Right ventricle myocardium superior (tissue), 1 donor: Measurements from ENCODE around the gene CFAP74. TPM values are rescaled to one million over a fixed set of nuclear protein-coding genes. Genes with fewer than 3 reads are reported as not detected.

Experiments used
- ATAC-seq: fragments of 200-7000 bp; cut with Tn5 transposase; one replicate; pipeline ENCODE4 v1.9.1; 2020; ENCODE audit warnings: mild to moderate bottlenecking; ENCODE audit not compliant: poor library complexity
- DNase-seq: peaks from one replicate; pipeline ENCODE4 v3.0.0-alpha.2; 2020
- intact Hi-C: fragments of 100-400 bp; cut with DNase I; formaldehyde crosslinking; loops from one replicate; pipeline ENCODE4 v1.11.2; 2022
- long read RNA-seq: library from polyadenylated mRNA; unstranded; transcript quantifications from one replicate; pipeline ENCODE4 v2.0.0, GENCODE V29; 2021
- total RNA-seq: library from RNA; stranded (reverse); fragmentation: NEBNext Ultra II Directional; extraction: Animal tissue kit (Norgen Biotek cat#: 25700); gene quantifications from one replicate; pipeline ENCODE4 v1.2.1, GENCODE V29; 2021
- donor health status: DM: no; HTN: yes; CAD: no; lungs with severe emphysema.

The CFAP74 gene
- not detected for total RNA-seq
- long read RNA-seq, result 0 reads

- intact Hi-C loops, result no loop called here
- ATAC-seq, result peak; percentile 27
Observed at GRCh38 chr1:2003541-2004131, at the start of gene CFAP74. Gene CFAP74, minus strand, starts transcription at chr1:2003786. Its CDS starts 12,830 bp downstream, at chr1:1990956.

GRCh38 chr1:2053217-2053616 is 49.6 kb upstream of the CFAP74 start:
- intact Hi-C loops, result no loop called here
- DNase-seq (no peak), ATAC-seq (no peak)

More at GRCh38 chr1:2003541-2004131, at the start of gene CFAP74:
- DNase-seq, result no peak

GRCh38 chr1:2052756-2053155 is 49.2 kb upstream of the CFAP74 start:
- intact Hi-C loops, result no loop called here
- ATAC-seq (no peak), DNase-seq (no peak)

- intact Hi-C loops, result no loop called here
- ATAC-seq (no peak), DNase-seq (no peak)
Observed at GRCh38 chr1:2052054-2052679, 48.6 kb upstream of the CFAP74 start.

GRCh38 chr1:2050793-2051682 is 47.5 kb upstream of the CFAP74 start:
- intact Hi-C loops, result no loop called here
- ATAC-seq (no peak), DNase-seq (no peak)

GRCh38 chr1:2050461-2050792 is 46.8 kb upstream of the CFAP74 start:
- ATAC-seq, result no peak
- intact Hi-C loops, result no loop called here

GRCh38 chr1:2049718-2050431 is 46.3 kb upstream of the CFAP74 start, which contains the start of gene PRKCZ:
Gene PRKCZ, plus strand, starts transcription at chr1:2050411. Its CDS starts 220 bp downstream, at chr1:2050631.
- intact Hi-C loops, result no loop called here
- ATAC-seq (peak; percentile 93), DNase-seq (peak; percentile 89)

More at GRCh38 chr1:2050461-2050792, 46.8 kb upstream of the CFAP74 start:
- no peak for DNase-seq

GRCh38 chr1:2049225-2049717 is 45.7 kb upstream of the CFAP74 start:
- intact Hi-C loops, result no loop called here
- no peak for DNase-seq
- ATAC-seq, result no peak

GRCh38 chr1:2047749-2048729 is 44.5 kb upstream of the CFAP74 start:
- DNase-seq (no peak), ATAC-seq (no peak)
- intact Hi-C loops, result no loop called here

- intact Hi-C loops, result no loop called here
Observed at GRCh38 chr1:2046953-2047748, 43.6 kb upstream of the CFAP74 start.

GRCh38 chr1:2046174-2046917 is 42.8 kb upstream of the CFAP74 start:
- DNase-seq (peak; percentile 74), ATAC-seq (peak; percentile 32)
- intact Hi-C loops, result no loop called here

More at GRCh38 chr1:2046953-2047748, 43.6 kb upstream of the CFAP74 start:
- DNase-seq, result no peak
- no peak for ATAC-seq

- intact Hi-C loops, result no loop called here
- no peak for DNase-seq
- no peak for ATAC-seq
Observed at GRCh38 chr1:2045468-2046173, 42.0 kb upstream of the CFAP74 start.

- ATAC-seq, result peak; percentile 89
Observed at GRCh38 chr1:2044510-2045319, 41.1 kb upstream of the CFAP74 start.

GRCh38 chr1:2043886-2044285 is 40.3 kb upstream of the CFAP74 start:
- ATAC-seq (no peak), DNase-seq (no peak)
- intact Hi-C loops, result loop anchor here (5.0 kb wide), 2 partner anchors 82 to 102 kb away; no protein-coding TSS in a partner anchor

More at GRCh38 chr1:2044510-2045319, 41.1 kb upstream of the CFAP74 start:
- peak; percentile 84 for DNase-seq
- intact Hi-C loops, result loop anchor here (5.0 kb wide), 2 partner anchors 82 to 102 kb away; no protein-coding TSS in a partner anchor
